SHP77 treated with DMSO at 0.1 percent for 48 hours (cell line): ENCODE results near the gene CDCA8.
"Not testable (repeated sequence)": the region's sequence is repeated elsewhere in the genome, so short reads cannot be mapped to it uniquely, and the experiment has no call there.

Experiments
- DNase-seq: peaks from one replicate; lab custom pipeline; 2025; lab: John Stamatoyannopoulos, UW

Gene CDCA8

GRCh38 chr1:37738619-37739018, 46.3 kb downstream of the CDCA8 start:
- DNase-seq, result not testable (repeated sequence)

DNA sequence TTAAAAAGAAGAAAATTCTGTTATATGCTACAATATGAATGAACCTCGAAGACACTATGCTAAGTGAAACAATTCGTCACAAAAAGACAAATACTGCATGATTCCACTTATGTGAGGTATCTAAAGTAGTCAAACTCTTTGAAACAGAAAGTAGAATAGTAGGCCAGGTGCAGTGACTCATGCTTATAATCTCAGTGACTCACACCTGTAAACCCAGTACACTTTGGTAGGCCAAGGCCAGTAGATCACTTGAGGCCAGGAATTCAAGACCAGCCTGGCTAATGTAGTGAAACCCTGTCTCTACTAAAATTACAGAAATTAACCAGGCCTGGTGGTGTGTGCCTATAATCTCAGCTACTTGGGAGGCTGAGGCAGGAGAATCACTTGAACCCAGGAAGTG, 46.9 kb downstream of the CDCA8 start:
- no peak for DNase-seq

DNA sequence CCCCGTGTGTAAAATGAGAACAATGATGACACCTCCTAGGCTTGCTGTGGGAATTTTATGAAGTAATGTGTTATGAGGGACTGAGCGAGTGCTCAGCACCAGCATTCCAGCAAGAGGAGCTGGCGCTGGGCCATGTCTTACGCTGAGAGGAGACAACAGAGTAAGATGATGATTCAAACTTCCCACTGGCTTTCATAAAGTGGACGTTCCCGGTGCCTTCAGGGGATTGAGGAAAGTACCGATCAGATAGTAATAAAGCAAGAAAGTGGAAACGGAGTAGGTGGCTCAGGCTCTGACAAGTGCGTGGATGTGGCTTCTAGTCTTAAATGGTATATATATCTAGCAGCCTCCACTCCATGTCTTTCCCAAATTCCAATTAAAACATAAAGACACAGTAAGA, 48.8 kb downstream of the CDCA8 start:
- no peak for DNase-seq

- DNase-seq, result no peak
Observed at GRCh38 chr1:37741662-37742061, 49.3 kb downstream of the CDCA8 start.

GRCh38 chr1:37746806-37747205, 54.5 kb downstream of the CDCA8 start:
- no peak for DNase-seq

DNA sequence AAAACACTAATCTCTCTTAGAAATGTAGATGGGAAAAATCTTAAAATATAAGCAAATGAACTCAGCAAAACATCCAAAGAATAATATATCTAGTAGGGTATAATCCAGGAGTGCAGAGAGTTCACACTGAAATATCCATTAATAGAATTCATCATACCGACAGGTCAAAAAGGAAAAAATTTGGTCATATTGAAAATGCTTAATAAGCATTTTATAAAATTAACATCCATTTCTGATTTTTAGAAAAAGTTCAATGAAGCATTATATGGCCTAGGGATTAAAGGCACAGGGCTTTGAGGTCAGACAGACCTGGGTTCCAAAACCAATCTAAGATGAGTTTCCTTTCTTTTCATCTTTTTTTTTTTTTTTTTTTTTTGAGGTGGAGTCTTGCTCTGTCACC, 56.2 kb downstream of the CDCA8 start:
- no peak for DNase-seq

DNA sequence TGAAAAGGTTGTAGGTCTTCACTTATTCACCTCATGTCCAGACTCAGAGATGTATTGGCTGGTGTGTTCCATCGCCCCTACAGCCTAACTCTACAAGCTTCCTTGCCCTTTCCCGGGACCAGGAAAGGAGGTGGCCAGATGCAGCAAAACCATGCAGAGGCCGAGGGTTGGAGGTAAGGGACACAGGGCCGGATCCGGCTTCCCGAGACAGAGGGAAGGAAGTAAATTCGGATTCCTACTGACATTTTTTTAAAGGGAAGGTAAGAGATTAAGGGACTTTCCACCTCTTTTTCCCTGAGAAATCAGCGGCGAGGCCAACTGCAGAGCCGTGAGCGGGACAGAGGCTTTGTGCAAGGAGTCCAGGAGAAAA, 59.9 kb downstream of the CDCA8 start:
- DNase-seq, result no peak

DNA sequence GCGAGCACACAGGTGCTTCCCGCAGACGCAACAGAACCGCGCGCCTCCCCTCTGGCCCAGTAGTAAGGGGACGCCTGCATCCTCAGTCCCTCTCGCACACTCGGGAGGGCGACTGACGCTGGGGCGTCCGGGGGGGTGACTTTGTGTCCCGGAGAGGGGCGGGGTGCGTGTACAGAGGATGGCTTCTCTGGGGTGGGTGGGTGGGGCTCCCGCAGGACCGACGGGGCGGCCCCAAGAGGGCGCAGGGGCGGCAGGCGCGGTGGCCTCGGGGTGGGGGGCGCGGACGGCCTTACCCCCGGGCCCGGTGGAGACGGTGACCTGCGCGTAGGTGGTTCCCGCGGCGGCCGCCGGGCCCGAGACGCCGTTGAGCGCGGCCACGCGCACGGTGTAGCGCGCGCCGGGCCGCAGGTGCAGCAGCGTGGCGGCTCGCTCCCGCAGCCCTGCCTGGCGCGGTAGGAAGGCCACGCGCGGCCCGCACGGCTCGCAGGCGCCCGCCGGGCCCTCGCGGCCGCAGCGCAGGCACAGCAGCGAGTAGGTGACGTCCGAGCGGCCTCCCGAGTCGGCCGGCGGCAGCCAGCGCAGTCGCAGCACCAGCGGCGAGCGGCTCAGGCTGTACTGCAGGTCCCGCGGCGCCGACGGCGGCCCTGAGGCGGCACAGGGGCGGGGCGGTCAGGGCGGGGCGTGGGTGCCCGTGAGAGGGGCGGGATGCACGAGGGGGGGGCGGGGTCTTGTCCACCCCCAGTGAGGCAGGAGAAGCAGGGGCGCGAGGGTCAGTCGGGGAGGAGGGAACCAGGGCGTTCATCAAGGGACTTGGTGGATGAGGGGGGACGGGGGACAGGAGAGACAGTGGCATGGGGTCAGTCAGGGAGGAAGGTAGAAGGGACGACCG, 60.5 kb downstream of the CDCA8 start:
- no peak for DNase-seq

DNA sequence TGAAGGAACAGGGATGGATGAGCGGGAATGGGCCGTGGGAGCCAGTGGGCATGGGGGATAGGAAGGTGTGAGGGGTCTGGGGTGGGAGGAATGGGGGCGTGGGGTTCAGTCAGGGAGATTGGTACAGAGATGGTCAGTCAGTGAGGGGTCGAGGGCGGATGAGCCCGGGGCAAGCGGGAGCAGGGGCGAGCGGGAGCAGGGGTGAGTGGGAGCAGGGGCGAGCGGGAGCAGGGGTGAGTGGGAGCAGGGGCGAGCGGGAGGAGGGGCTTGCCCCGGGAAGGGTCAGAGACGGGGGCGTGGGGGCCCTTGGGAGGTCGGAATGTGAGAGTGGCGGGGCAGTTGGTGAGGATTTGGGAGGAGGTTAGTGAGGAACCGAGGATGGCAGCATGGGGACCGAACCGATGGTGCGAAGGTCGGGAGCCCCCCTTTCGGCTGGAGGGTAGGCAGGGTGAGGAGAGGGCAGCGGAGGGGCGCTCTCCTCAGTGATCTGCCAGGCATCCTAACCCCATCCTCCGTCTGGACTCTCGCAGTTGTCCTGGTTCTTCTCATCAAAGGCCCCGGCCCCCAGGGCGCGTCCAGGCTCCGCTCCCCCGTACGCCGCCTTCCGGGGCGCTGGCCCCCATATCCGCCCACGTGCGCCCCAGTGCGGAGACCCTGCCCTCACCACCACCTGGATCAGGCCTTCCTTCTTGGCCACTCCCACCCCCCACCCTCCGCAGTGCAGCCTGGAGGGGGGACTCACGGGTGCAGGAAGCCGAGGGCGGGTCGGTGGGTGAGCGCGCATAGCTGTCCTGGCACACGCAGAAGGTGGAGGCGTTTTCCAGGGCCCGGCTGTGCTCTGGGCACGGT, 61.4 kb downstream of the CDCA8 start:
- DNase-seq, result no peak

- DNase-seq, result no peak
Observed at GRCh38 chr1:37755290-37755689, 63.0 kb downstream of the CDCA8 start.

DNA sequence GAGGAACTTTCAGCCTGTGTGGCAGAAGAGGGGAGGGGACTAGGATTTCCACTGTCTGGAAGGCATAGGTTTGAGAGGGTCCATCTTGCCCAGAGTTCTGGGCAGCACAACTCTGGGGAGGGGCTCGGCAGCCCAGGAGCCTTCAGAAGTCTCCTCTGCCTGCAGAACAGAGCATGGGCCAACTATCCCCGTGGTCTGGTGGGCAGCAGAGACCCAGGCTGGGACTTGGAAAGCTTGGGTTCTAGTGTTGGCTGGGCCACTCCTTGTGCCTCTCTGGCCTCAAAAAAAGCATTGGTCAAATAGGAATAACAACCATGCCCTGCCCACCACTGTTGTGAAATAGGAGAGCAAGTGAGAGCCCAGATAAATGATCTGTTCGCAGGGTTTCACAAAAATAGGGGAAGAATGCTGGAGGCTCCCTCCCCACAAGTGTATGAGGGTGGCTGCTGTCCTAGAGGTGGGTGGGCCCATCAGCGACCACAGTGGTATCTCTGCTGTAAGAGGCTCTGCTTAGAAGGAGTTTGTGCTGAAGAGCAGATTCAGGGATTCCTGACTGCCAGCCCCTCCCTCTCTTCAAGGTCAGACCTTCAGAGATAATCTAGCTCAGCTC, 63.7 kb downstream of the CDCA8 start:
- no peak for DNase-seq
